ENCODE data around the gene NAALADL2.

- TF ChIP-seq YY1 (IDR thresholded peaks at IDR 0.05; ENCODE audit: low read depth): no peak
- no peak for TF ChIP-seq RAD21 (IDR thresholded peaks at IDR 0.05; ENCODE audit: low read depth)
- no peak for TF ChIP-seq TEAD4 (IDR thresholded peaks at IDR 0.05)
- TF ChIP-seq REST (IDR thresholded peaks at IDR 0.05; ENCODE audit: low read depth): no peak
Measured at GRCh38 chr3:175260145-175260794, 401.1 kb downstream of the NAALADL2 start.
